Left lung (tissue), 10 donors: ENCODE data around the gene TTC17. TPM values are rescaled to one million over a fixed set of nuclear protein-coding genes. Genes with fewer than 3 reads are reported as not detected.
A peak's percentile ranks its signal among the peaks of the same experiment; 100 is the strongest.
"Not testable (repeated sequence)": the region's sequence is repeated elsewhere in the genome, so short reads cannot be mapped to it uniquely, and the experiment has no call there.

ENCODE experiments used
- ATAC-seq: fragments of 200-7000 bp; cut with Tn5 transposase; one replicate; pipeline ENCODE4 v1.9.1; 2020; ENCODE audit warnings: moderate library complexity
- DNase-seq, 4 donors: peaks; one replicate each; pipeline ENCODE4 v3.0.0-alpha.2; 2013 to 2020
- H3K27ac ChIP-seq, 2 donors: fragments of 200-600 bp; sonication (generic) in 1 of 2; one replicate each; pipeline versions ENCODE4 v1.5.0 to v1.8.0; 2020 to 2021
- H3K27me3 ChIP-seq, 2 donors: fragments of 200-600 bp; sonication (generic) in 1 of 2; one replicate each; pipeline versions ENCODE4 v1.5.0 to v1.8.0; 2020 to 2021
- H3K36me3 ChIP-seq, 2 donors: fragments of 200-600 bp; sonication (generic) in 1 of 2; one replicate each; pipeline versions ENCODE4 v1.5.0 to v1.8.0; 2020 to 2021
- H3K4me1 ChIP-seq, 2 donors: fragments of 200-600 bp; one replicate each; pipeline ENCODE4 v1.8.0; 2021
- H3K4me3 ChIP-seq, 2 donors: fragments of 200-600 bp; sonication (generic) in 1 of 2; one replicate each; pipeline versions ENCODE4 v1.5.0 to v1.8.0; 2020 to 2021; ENCODE audit warnings: mild to moderate bottlenecking in 1 of 2
- H3K9me3 ChIP-seq, 2 donors: fragments of 200-600 bp; sonication (generic) in 1 of 2; one replicate each; pipeline versions ENCODE4 v1.5.0 to v1.8.0; 2020 to 2021
- CTCF ChIP-seq, 2 donors: fragments of 200-600 bp; sonication (generic) in 1 of 2; IDR thresholded peaks; one replicate each; pipeline versions ENCODE4 v1.5.0 to v1.8.0; 2021; ENCODE audit warnings: antibody characterized with exemption in 2 of 2
- intact Hi-C, 2 donors: fragments of 100-400 bp; cut with DNase I; formaldehyde crosslinking; loops; one replicate each; pipeline versions ENCODE4 v1.11.2 to v1.14.2; 2022
- polyA plus RNA-seq, 6 donors: library from polyadenylated mRNA; unstranded; fragments of 120-200 nt; gene quantifications; one replicate each; pipeline ENCODE4 v1.2.1, GENCODE V29; 2013; ENCODE audit not compliant: insufficient read length in 6 of 6
- total RNA-seq, 2 donors: library from RNA; stranded (reverse); fragmentation: NEBNext Ultra II Directional; extraction: Animal tissue kit (Norgen Biotek cat#: 25700); gene quantifications; one replicate each; pipeline ENCODE4 v1.2.1, GENCODE V29; 2021
- donor health status: DM: no; HTN: yes; CAD: no.
- donor health status: DM: no; HTN: no; CAD: no.

The TTC17 gene
- total and polyA plus RNA-seq, 8 donors, result 71.3 to 216 (median 169) TPM

- intact Hi-C loops, result loop anchor here in 1 of 2 donors (10.0 kb wide), 1 partner anchor 93 kb away; no protein-coding TSS in a partner anchor
- H3K4me3 ChIP-seq, result no peak overlapping the region
- H3K4me1 ChIP-seq, result no peaks in the 10 kb centered on the region
- H3K27ac ChIP-seq, result no peak overlapping the region
- no peaks in the 10 kb centered on the region for H3K9me3 ChIP-seq
- no peak for TF ChIP-seq CTCF (IDR thresholded peaks at IDR 0.05)
- H3K36me3 ChIP-seq, result peaks cover 0 to 47% of the 10 kb centered on the region in 2 donors
- no peak for ATAC-seq
- no peaks in the 10 kb centered on the region for H3K27me3 ChIP-seq
- no peak for DNase-seq
Observed at GRCh38 chr11:43418197-43418596, 59.5 kb downstream of the TTC17 start.

- H3K36me3 ChIP-seq, result peaks cover 0 to 35% of the 10 kb centered on the region in 2 donors
- intact Hi-C loops, result loop anchor here in 1 of 2 donors (10.0 kb wide), 1 partner anchor 95 kb away; no protein-coding TSS in a partner anchor
- ATAC-seq (peak; percentile 80), DNase-seq (peak in 2 of 4 donors; percentile 17 to 47)
- no peak overlapping the region for H3K27ac ChIP-seq
- H3K4me3 ChIP-seq, result no peak overlapping the region
- peak; percentile 36 to 60 for TF ChIP-seq CTCF (IDR thresholded peaks at IDR 0.05)
- H3K27me3 ChIP-seq, result no peaks in the 10 kb centered on the region
- no peaks in the 10 kb centered on the region for H3K9me3 ChIP-seq
- H3K4me1 ChIP-seq, result no peaks in the 10 kb centered on the region
Observed at GRCh38 chr11:43419460-43419859, 60.7 kb downstream of the TTC17 start.

GRCh38 chr11:43427971-43428370, 69.3 kb downstream of the TTC17 start:
- H3K27me3 ChIP-seq, result no peaks in the 10 kb centered on the region
- H3K4me1 ChIP-seq, result no peaks in the 10 kb centered on the region
- ATAC-seq (no peak), DNase-seq (no peak)
- no peak overlapping the region for H3K27ac ChIP-seq
- H3K4me3 ChIP-seq, result no peak overlapping the region
- H3K9me3 ChIP-seq, result no peaks in the 10 kb centered on the region
- peaks cover 0 to 8% of the 10 kb centered on the region in 2 donors for H3K36me3 ChIP-seq
- no peak for TF ChIP-seq CTCF (IDR thresholded peaks at IDR 0.05)
- intact Hi-C loops, result no loop called here

GRCh38 chr11:43430916-43431315, 72.2 kb downstream of the TTC17 start:
- ATAC-seq, H3K4me1 ChIP-seq, DNase-seq, H3K9me3 ChIP-seq, intact Hi-C loops, H3K27ac ChIP-seq, H3K4me3 ChIP-seq, H3K36me3 ChIP-seq, H3K27me3 ChIP-seq: not testable (repeated sequence)

- TF ChIP-seq CTCF (IDR thresholded peaks at IDR 0.05), result no peak
- Histone ChIP-seq H3K9me3 (no peaks in the 10 kb centered on the region), H3K4me3 (no peak overlapping the region), H3K27me3 (no peaks in the 10 kb centered on the region), H3K36me3 (peaks cover 0 to 44% of the 10 kb centered on the region in 2 donors), H3K27ac (no peak overlapping the region), H3K4me1 (no peaks in the 10 kb centered on the region)
- intact Hi-C loops, result no loop called here
- DNase-seq (no peak), ATAC-seq (no peak)
Observed at GRCh38 chr11:43434893-43435292, 76.2 kb downstream of the TTC17 start.

GRCh38 chr11:43440486-43440885, 81.8 kb downstream of the TTC17 start:
- DNase-seq, result no peak
- intact Hi-C loops, result no loop called here
- H3K4me3 ChIP-seq, result no peak overlapping the region
- peaks cover 0 to 88% of the 10 kb centered on the region in 2 donors for H3K36me3 ChIP-seq
- H3K27me3 ChIP-seq, result no peaks in the 10 kb centered on the region
- no peaks in the 10 kb centered on the region for H3K4me1 ChIP-seq
- H3K9me3 ChIP-seq, result no peaks in the 10 kb centered on the region
- no peak for TF ChIP-seq CTCF (IDR thresholded peaks at IDR 0.05)
- ATAC-seq, result no peak
- no peak overlapping the region for H3K27ac ChIP-seq
